HuH-7 (cell line): ENCODE results near the gene REEP3.
A peak's percentile ranks its signal among the peaks of the same experiment; 100 is the strongest.
"Not testable (repeated sequence)": the region's sequence is repeated elsewhere in the genome, so short reads cannot be mapped to it uniquely, and the experiment has no call there.

Experiments used
- DNase-seq: peaks from one replicate; pipeline ENCODE4 v3.0.0; 2011; ENCODE audit warnings: low spot score

REEP3 gene, protein sequence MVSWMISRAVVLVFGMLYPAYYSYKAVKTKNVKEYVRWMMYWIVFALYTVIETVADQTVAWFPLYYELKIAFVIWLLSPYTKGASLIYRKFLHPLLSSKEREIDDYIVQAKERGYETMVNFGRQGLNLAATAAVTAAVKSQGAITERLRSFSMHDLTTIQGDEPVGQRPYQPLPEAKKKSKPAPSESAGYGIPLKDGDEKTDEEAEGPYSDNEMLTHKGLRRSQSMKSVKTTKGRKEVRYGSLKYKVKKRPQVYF

GRCh38 chr10:63520500-63521415, at the start of gene REEP3:
Gene REEP3 (plus strand): TSS chr10:63521401. CDS start chr10:63521546, 145 bp downstream.
- DNase-seq, result peak; percentile 25

DNA sequence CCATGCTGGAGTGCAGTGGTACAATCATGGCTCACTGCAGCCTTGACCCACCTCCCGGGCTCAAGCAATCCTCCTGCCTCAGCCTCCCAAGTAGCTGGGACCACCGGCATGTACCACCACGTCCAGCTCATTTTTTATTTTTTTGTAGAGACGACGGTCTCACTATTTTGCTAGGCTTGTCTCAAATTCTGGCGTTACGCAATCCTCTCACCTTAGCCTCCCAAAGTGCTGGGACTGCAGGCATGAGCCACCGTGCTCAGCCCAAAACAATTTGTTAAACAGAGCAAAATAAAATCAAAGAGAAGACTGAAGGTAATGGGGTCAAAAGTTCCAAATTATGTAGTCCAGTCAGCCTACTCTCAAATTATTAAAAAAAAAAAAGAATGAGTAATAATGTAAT, 46.7 kb upstream of the REEP3 start:
- DNase-seq, result no peak

- no peak for DNase-seq
Observed at GRCh38 chr10:63477927-63478326, 43.3 kb upstream of the REEP3 start.

GRCh38 chr10:63478564-63478963, 42.6 kb upstream of the REEP3 start:
- DNase-seq, result no peak

- no peak for DNase-seq
Observed at GRCh38 chr10:63480237-63480636, 41.0 kb upstream of the REEP3 start.

- no peak for DNase-seq
Observed at GRCh38 chr10:63481815-63482421, 39.3 kb upstream of the REEP3 start.

DNA sequence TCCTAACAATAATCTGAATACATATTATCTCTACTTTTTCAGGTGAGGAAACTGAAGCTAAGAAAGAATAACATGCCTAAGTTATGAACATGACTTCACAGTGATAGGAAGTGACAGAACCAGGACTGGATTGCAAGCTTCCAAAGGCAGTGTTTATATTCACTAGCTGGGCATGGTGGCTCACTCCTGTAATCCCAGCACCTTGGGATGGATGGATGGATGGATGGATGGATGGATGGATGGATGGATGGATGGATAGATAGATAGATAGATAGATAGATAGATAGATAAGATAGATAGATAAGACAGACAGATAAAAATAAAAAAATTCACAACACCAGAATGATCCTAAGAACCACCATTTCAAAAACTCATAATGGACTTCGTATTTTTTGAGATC, 37.2 kb upstream of the REEP3 start:
- DNase-seq, result no peak

DNA sequence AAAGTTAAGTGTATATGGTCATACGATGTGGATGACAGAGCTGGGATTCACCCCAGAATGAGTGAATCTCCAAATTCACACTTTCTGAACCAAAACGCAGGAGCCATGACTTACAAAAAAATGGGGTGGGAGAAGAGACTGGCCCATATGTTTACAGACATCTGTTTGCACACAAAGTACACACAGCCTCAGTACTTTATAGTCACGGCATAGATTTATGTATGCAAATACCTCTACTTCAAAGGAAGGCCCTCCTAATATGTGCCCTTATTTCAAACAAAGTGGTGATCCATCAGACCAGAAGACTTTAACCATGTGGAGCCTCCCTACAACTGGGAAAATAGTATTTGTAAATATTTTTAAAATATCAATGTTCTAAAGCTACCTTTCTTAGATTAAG, 33.2 kb upstream of the REEP3 start:
- DNase-seq, result no peak

DNA sequence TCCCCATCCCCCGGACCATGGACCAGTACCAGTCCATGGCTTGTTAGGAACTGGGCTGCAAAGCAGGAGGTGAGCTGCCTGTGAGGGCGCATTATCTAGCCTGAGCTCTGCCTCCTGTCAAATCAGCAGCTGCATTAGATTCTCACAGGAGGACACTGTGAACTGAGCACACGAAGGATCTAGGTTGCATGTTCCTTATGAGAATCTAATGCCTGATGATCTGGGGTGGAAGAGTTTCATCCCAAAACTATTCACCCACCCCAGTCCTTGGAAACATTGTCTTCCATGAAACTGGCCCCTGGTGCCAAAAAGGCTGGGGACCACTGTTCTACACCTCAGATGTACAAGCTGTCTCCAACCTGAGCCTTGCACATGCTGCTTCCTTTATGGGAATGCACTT, 31.4 kb upstream of the REEP3 start:
- no peak for DNase-seq

GRCh38 chr10:63491588-63492316, 29.4 kb upstream of the REEP3 start:
- DNase-seq, result no peak

DNA sequence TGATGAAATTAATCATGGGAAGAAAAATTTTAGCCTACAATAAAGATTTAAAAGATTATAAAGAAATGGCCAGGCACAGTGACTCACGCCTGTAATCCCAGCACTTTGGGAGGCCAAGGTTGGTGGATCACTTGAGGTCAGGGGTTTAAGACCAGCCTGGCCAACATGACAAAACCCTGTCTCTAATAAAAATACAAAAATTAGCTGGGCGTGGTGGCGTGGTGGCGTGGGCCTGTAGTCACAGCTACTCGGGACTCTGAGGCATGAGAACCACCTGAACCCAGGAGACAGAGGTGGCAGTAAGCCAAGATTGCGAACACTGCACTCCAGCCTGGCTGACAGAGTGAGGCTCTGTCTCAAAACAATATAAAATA, 28.9 kb upstream of the REEP3 start:
- not testable (repeated sequence) for DNase-seq

DNA sequence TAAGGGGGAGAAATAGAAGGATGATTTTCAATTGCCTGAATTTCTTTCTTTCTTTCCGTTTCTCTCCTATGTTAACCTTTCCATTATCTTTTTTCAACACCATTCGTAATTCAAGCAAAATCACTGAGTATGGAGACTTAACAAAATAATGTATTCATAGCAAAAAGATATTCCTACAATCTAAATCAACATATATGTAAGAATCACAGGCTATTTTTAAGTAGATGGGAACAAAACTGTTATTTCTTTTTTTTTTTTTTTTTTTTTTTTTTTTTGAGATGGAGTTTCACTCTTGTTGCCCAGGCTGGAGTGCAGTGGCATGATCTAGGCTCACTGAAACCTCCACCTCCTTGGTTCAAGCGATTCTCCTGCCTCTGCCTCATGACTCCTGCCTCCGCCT, 28.2 kb upstream of the REEP3 start:
- no peak for DNase-seq

- no peak for DNase-seq
Observed at GRCh38 chr10:63494951-63495350, 26.2 kb upstream of the REEP3 start.

GRCh38 chr10:63496561-63496960, 24.6 kb upstream of the REEP3 start:
- no peak for DNase-seq

DNA sequence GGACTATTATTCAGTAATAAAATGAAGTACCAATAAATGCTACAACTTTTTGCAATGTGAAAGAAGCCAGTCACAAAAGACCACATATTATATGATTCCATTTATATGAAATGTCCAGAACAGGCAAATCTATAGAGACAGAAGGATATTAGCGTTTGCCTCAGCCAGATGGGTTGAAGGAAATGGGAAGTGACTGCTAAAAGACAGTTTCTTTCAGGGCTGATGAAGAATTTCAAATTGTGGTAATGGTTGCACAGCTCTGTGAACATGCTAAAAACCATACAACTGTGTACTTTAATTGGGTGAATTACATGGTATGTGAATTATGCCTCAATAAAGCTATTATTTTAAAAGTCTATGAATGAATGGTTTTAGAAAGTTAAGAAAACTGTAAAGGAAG, 23.9 kb upstream of the REEP3 start:
- DNase-seq, result no peak

GRCh38 chr10:63498665-63499064, 22.5 kb upstream of the REEP3 start:
- DNase-seq, result no peak

GRCh38 chr10:63500551-63500950, 20.6 kb upstream of the REEP3 start:
- DNase-seq, result not testable (repeated sequence)

DNA sequence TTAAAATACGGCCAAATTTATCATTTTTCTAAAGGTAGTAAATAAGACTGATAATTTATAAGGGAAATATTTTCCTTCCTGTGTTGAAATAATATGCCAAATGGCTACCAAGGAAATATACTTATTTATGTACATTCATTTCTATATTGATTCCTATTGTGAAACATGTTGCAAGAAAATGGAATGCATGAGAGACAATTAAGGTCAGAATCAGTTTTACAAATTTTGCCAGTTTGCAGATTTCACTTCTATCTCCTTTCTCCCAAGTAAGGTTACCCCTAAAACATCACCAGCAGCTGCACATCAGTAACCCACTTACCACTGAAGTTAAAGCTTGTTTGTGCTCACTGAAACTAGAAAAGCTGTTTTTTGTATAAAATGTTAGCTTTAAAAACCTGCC, 19.2 kb upstream of the REEP3 start:
- no peak for DNase-seq

DNA sequence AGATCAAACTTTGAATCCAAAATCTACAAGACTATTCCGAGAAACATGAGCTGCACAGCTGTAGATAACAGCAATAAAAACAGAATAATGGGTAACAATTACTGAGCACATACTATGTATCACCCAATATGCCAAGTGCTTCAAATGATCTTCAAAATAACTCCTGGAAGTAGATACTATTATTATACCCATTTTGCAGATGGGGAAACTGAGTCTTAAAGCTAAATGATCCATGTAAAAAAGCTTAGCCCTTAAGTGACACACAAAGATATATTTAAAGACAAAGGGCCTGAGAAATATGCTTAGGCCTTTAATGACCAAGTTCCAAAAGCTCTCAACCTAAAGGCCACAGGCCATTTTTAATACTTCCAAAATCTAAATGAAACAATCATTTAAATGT, 18.4 kb upstream of the REEP3 start:
- DNase-seq, result no peak

GRCh38 chr10:63503395-63503794, 17.8 kb upstream of the REEP3 start:
- no peak for DNase-seq

DNA sequence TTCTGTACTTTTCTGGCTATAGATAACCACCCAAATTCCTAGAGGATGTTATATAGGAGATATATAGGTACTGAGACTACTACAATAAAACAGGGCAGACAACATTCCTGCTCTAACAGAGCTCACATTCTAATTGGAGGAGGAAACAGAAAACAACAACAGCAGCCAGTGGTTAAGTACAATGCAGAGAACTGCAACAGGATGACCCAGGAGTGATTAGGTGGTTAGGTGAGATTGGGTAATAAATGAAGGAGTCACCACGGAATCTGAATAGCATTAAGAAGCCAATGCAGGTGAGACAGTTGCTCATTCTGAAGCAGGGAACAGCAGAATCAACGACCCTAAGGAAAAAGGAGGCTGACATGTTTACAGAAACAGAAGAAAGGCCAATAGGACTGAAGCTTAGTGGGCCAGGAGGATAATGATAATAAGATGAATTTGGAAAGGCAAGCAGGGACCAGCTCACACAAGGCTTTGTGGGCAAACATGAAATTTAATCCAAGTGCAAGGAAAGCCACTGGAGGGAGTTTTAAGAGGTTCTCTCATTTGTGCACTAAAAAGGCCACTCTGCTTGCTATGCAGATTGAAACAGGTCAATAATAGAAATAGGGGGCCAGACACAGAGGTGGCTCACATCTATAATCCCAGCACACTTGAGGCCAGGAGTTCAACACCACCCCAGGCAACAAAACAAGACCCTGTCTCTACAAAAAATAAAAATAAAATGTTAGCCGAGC, 16.9 kb upstream of the REEP3 start:
- no peak for DNase-seq

DNA sequence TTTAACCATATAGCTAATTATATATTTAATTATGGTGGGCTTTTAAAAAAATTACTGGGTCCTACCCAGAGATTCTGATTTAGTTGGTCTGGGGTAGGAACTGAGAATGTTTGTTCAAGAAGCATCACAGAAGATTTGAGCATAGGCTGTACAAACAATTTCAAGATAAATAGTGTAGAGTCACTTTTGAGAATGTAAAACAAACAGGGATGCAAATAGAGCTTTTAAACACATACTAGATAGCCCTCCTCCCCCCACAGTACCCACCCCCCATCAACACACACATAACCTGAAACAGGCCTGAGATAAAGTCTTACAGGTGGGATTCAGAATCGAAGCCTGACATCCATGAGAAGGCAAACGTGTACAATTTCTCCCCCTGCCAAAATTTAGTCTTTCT, 15.6 kb upstream of the REEP3 start:
- no peak for DNase-seq
